Measurements from ENCODE around the gene TSC2. TPM values are rescaled to one million over a fixed set of nuclear protein-coding genes. Genes with fewer than 3 reads are reported as not detected.
A peak's percentile ranks its signal among the peaks of the same experiment; 100 is the strongest.

Gene TSC2
- total and polyA plus RNA-seq, 4 donors: 36.5 to 146 (median 72.7) TPM

DNA sequence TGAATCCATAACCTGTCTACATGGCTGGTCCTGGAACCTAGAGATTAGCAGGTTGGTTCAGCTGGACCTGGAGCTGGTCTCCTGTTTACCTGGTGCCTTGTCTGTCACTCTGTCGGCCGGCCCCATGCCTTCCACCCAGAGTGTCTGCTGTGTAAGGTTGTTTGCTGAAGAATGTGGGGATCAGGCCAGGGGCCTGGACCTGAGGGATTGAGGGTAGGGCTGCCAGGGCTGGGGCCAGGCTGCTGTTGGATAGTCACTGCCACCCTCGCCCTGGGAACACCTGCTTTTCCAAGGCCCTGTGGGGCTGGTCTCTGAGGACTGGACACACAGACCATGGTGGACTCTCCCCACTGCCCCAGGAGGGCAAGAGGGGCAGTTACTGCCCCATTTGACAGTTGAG lies 19.6 kb upstream of the TSC2 start:
- TF ChIP-seq, protein P1, sequence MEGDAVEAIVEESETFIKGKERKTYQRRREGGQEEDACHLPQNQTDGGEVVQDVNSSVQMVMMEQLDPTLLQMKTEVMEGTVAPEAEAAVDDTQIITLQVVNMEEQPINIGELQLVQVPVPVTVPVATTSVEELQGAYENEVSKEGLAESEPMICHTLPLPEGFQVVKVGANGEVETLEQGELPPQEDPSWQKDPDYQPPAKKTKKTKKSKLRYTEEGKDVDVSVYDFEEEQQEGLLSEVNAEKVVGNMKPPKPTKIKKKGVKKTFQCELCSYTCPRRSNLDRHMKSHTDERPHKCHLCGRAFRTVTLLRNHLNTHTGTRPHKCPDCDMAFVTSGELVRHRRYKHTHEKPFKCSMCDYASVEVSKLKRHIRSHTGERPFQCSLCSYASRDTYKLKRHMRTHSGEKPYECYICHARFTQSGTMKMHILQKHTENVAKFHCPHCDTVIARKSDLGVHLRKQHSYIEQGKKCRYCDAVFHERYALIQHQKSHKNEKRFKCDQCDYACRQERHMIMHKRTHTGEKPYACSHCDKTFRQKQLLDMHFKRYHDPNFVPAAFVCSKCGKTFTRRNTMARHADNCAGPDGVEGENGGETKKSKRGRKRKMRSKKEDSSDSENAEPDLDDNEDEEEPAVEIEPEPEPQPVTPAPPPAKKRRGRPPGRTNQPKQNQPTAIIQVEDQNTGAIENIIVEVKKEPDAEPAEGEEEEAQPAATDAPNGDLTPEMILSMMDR (IDR thresholded peaks at IDR 0.05; ENCODE audit: control extremely low read depth, extremely low read depth): no peak
- 45 to 46% methylated on average over 3 of the region's 3 CpGs for WGBS, 2 donors
- ATAC-seq (ENCODE audit: insufficient read depth, low FRiP score) (no peak), DNase-seq (no peak)
- H3K27ac ChIP-seq (ENCODE audit: low read depth in 1 of 2, low read length in 1 of 2): peak overlapping the region; percentile 43 to 65
- peak overlapping the region; percentile 54 for H3K4me3 ChIP-seq
- H3K9me3 ChIP-seq (ENCODE audit: control insufficient read depth in 4 of 4, insufficient read depth in 3 of 4, low read length in 3 of 4): no peaks in the 10 kb centered on the region
- H3K27me3 ChIP-seq (ENCODE audit: control insufficient read depth in 3 of 3, insufficient read depth in 3 of 3, low read length in 2 of 3): no peaks in the 10 kb centered on the region
- H3K4me1 ChIP-seq (ENCODE audit: control insufficient read depth in 5 of 5, insufficient read depth in 5 of 5, low read length in 5 of 5): peaks cover 0 to 44% (median 25%) of the 10 kb centered on the region in 5 donors
- peaks cover 0 to 13% (median 0%) of the 10 kb centered on the region in 4 donors for H3K36me3 ChIP-seq (ENCODE audit: control insufficient read depth in 4 of 4, insufficient read depth in 4 of 4, low read length in 4 of 4)
- no peak overlapping the region for H3K9ac ChIP-seq (ENCODE audit: insufficient read depth in 1 of 2, low read length in 2 of 2)

DNA sequence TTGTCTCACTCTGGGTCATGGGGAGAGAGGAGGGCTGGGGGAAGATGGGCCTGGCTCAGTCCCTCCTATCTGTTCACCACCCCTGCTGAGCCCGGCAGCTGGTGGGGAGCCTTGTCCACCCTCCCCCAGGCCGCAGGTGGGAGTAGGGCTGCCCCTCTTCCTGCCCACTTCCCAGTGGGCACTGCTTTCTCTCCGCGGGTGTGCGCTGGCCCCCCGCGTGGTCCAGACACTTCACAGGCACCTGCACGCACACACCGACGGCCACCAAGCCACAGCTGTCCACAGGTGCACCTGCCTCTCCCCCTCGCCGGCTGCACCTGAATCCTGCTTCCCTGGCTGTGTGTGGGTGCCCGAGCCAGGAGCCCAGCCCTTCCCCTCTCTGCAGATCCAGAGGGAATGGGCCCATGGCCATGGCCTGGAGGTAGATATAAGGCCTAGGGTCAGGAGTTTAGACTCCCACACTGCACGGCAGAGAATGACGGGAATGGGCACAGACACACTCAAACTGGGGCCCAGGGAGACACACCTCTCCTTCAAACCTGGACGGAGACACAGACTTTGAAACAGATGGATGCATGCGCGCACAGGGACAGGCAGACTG lies 19.1 kb upstream of the TSC2 start:
- H3K27me3 ChIP-seq (ENCODE audit: control insufficient read depth in 3 of 3, insufficient read depth in 3 of 3, low read length in 2 of 3): no peaks in the 10 kb centered on the region
- WGBS, 2 donors: 67 to 71% methylated on average over 18 of the region's 18 CpGs
- H3K36me3 ChIP-seq (ENCODE audit: control insufficient read depth in 4 of 4, insufficient read depth in 4 of 4, low read length in 4 of 4): peaks cover 0 to 15% (median 0%) of the 10 kb centered on the region in 4 donors
- H3K4me3 ChIP-seq: peak overlapping the region; percentile 54
- H3K27ac ChIP-seq (ENCODE audit: low read depth in 1 of 2, low read length in 1 of 2): peak overlapping the region in 1 of 2 donors; percentile 65
- H3K4me1 ChIP-seq (ENCODE audit: control insufficient read depth in 5 of 5, insufficient read depth in 5 of 5, low read length in 5 of 5): peaks cover 0 to 45% (median 27%) of the 10 kb centered on the region in 5 donors
- no peak overlapping the region for H3K9ac ChIP-seq (ENCODE audit: insufficient read depth in 1 of 2, low read length in 2 of 2)
- H3K9me3 ChIP-seq (ENCODE audit: control insufficient read depth in 4 of 4, insufficient read depth in 3 of 4, low read length in 3 of 4): no peaks in the 10 kb centered on the region
- TF ChIP-seq, protein P1 (IDR thresholded peaks at IDR 0.05; ENCODE audit: control extremely low read depth, extremely low read depth): no peak
- DNase-seq: no peak
- ATAC-seq (ENCODE audit: insufficient read depth, low FRiP score): no peak

DNA sequence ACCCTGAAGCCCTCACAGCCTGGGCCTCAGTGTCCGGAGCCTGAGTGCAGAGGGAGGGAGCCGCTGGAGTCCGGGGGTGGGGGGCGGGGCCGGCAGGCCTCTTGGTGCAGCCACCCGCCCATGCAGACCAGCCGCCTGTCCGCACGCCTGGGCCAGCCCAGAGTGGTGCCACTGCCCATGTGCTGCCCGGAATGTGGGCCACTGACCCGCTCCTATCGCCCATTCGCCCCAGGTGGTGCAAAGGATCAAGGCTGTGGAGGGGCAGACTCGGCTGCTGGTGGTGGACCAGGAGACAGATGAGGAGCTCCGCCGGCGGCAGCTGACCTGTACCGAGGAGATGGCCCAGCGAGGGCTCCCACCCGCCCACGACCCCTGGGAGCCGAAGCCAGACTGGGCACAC lies 18.4 kb upstream of the TSC2 start:
- Histone ChIP-seq H3K36me3 (ENCODE audit: control insufficient read depth in 4 of 4, insufficient read depth in 4 of 4, low read length in 4 of 4) (peaks cover 0 to 15% (median 0%) of the 10 kb centered on the region in 4 donors), H3K27ac (ENCODE audit: low read depth in 1 of 2, low read length in 1 of 2) (peak overlapping the region; percentile 4 to 67), H3K9ac (ENCODE audit: insufficient read depth in 1 of 2, low read length in 2 of 2) (no peak overlapping the region), H3K27me3 (ENCODE audit: control insufficient read depth in 3 of 3, insufficient read depth in 3 of 3, low read length in 2 of 3) (no peaks in the 10 kb centered on the region), H3K4me3 (peak overlapping the region; percentile 54), H3K9me3 (ENCODE audit: control insufficient read depth in 4 of 4, insufficient read depth in 3 of 4, low read length in 3 of 4) (no peaks in the 10 kb centered on the region), H3K4me1 (ENCODE audit: control insufficient read depth in 5 of 5, insufficient read depth in 5 of 5, low read length in 5 of 5) (peaks cover 0 to 44% (median 24%) of the 10 kb centered on the region in 5 donors)
- WGBS, 2 donors: 63 to 77% methylated on average over 17 to 22 of the region's 22 CpGs
- ATAC-seq (ENCODE audit: insufficient read depth, low FRiP score): no peak
- DNase-seq: no peak
- TF ChIP-seq, protein P1 (IDR thresholded peaks at IDR 0.05; ENCODE audit: control extremely low read depth, extremely low read depth): no peak
